Ascending aorta (tissue), 2 donors: ENCODE measurements around the gene OR52I2. TPM values are rescaled to one million over a fixed set of nuclear protein-coding genes. Genes with fewer than 3 reads are reported as not detected.

Experiments used
- DNase-seq, 2 donors: peaks; one replicate each; pipeline ENCODE4 v3.0.0-alpha.2; 2019; ENCODE audit warnings: low spot score in 2 of 2
- H3K27ac ChIP-seq, 2 donors: fragments of 200-600 bp; sonication (generic); one replicate each; pipeline ENCODE4 v1.5.1; 2016 to 2017; ENCODE audit warnings: mild to moderate bottlenecking in 1 of 2
- H3K27me3 ChIP-seq: fragments of 200-600 bp; sonication (generic); one replicate; pipeline ENCODE4 v1.5.1; 2017
- H3K36me3 ChIP-seq, 2 donors: fragments of 200-600 bp; sonication (generic); one replicate each; pipeline ENCODE4 v1.5.1; 2016
- H3K4me1 ChIP-seq, 2 donors: fragments of 200-600 bp; sonication (generic); one replicate each; pipeline ENCODE4 v1.5.1; 2016 to 2017; ENCODE audit warnings: mild to moderate bottlenecking in 1 of 2
- H3K4me3 ChIP-seq, 2 donors: fragments of 200-600 bp; sonication (generic); one replicate each; pipeline ENCODE4 v1.5.1; 2016 to 2017; ENCODE audit warnings: mild to moderate bottlenecking in 1 of 2
- H3K9me3 ChIP-seq, 2 donors: fragments of 200-600 bp; sonication (generic); one replicate each; pipeline ENCODE4 v1.5.1; 2016
- intact Hi-C: fragments of 100-400 bp; cut with DNase I; formaldehyde crosslinking; loops from one replicate; pipeline ENCODE4 v1.15.1; 2023
- total RNA-seq: library from RNA; depleted of rRNA; stranded (reverse); fragments of >200 nt; gene quantifications from one replicate; pipeline ENCODE4 v1.1.0, GENCODE V29; 2016
- TF ChIP-seq, protein P1 (sequence below), 3 experiments: fragments of 200-600 bp in 2 of 3; fragments of 450-650 bp in 1 of 3; sonication (generic) in 2 of 3; IDR thresholded peaks; one replicate each; pipeline ENCODE4 v1.5.1; 2016 to 2019; ENCODE audit warnings: antibody characterized with exemption in 3 of 3, mild to moderate bottlenecking in 1 of 3, moderate library complexity in 1 of 3

The OR52I2 gene
- total RNA-seq, 1 donor from 2014 or later: not detected

DNA sequence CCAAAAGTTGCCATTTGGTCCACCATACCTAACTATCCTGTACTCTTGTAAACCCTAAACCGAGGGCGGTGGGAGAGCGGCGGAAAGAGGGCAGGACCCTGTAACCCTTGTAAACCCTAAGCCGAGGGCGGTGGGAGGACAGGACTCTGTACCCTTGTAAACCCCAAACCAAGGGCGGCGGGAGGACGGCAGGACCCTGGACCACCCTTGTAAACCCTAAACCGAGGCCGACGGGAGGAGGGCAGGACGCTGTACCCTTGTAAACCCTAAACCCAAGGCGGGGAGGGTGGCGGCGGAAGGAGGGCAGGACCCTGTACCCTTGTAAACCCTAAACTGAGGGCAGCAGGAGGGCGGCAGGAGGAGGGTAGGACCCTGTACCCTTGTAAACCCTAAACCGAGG lies 12.5 kb upstream of the OR52I2 start:
- Histone ChIP-seq H3K27me3 (no peaks in the 10 kb centered on the region), H3K9me3 (no peaks in the 10 kb centered on the region), H3K36me3 (no peaks in the 10 kb centered on the region), H3K27ac (no peak overlapping the region), H3K4me1 (no peaks in the 10 kb centered on the region), H3K4me3 (no peak overlapping the region)
- DNase-seq: no peak
- TF ChIP-seq, protein P1, sequence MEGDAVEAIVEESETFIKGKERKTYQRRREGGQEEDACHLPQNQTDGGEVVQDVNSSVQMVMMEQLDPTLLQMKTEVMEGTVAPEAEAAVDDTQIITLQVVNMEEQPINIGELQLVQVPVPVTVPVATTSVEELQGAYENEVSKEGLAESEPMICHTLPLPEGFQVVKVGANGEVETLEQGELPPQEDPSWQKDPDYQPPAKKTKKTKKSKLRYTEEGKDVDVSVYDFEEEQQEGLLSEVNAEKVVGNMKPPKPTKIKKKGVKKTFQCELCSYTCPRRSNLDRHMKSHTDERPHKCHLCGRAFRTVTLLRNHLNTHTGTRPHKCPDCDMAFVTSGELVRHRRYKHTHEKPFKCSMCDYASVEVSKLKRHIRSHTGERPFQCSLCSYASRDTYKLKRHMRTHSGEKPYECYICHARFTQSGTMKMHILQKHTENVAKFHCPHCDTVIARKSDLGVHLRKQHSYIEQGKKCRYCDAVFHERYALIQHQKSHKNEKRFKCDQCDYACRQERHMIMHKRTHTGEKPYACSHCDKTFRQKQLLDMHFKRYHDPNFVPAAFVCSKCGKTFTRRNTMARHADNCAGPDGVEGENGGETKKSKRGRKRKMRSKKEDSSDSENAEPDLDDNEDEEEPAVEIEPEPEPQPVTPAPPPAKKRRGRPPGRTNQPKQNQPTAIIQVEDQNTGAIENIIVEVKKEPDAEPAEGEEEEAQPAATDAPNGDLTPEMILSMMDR (IDR thresholded peaks at IDR 0.05): no peak
- intact Hi-C loops: no loop called here

DNA sequence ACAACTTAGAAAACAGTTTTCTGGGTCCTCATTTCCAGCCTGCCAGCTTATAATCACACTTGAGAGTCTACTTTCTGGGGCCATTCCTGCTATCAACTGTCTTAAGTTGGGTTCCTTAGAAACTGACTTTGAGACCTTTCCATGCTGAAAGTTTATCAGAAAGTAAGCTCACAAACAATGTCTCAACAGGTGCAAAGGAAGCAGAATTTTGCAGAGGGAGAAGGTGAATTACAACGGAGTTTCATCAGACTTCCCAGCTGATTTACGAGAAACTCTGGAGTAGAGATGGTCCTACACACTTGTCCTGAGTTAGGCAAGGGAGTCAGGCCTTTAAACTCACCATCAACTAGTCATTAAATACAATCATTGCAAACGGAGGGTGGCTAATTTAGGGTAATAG lies 4.7 kb upstream of the OR52I2 start:
- no peak overlapping the region for H3K27ac ChIP-seq
- no peaks in the 10 kb centered on the region for H3K36me3 ChIP-seq
- no peak overlapping the region for H3K4me3 ChIP-seq
- intact Hi-C loops: no loop called here
- DNase-seq: no peak
- no peaks in the 10 kb centered on the region for H3K27me3 ChIP-seq
- no peaks in the 10 kb centered on the region for H3K9me3 ChIP-seq
- no peaks in the 10 kb centered on the region for H3K4me1 ChIP-seq
- TF ChIP-seq, protein P1 (IDR thresholded peaks at IDR 0.05): no peak

DNA sequence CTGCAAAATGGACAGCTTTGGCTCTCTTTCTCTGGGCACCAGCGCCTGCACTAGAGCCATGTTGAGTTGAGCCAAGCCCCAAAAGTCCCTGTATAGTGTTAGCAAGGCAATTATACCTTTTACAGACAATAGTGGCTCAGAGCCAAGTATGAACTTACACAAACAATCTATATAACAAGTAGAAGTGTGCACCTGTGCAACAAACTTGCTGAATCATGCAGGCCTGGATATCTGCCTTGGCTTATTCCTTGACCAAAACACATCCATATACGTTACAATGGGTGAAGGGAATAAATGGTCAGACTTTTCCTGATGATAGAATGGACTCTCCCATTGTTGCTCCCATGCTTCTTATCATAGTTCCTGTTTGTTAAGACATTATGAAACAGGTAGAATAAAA lies 3.8 kb upstream of the OR52I2 start:
- H3K4me1 ChIP-seq: no peaks in the 10 kb centered on the region
- H3K27ac ChIP-seq: no peak overlapping the region
- intact Hi-C loops: no loop called here
- no peaks in the 10 kb centered on the region for H3K9me3 ChIP-seq
- H3K27me3 ChIP-seq: no peaks in the 10 kb centered on the region
- no peak overlapping the region for H3K4me3 ChIP-seq
- no peak for DNase-seq
- no peaks in the 10 kb centered on the region for H3K36me3 ChIP-seq
- TF ChIP-seq, protein P1 (IDR thresholded peaks at IDR 0.05): no peak

DNA sequence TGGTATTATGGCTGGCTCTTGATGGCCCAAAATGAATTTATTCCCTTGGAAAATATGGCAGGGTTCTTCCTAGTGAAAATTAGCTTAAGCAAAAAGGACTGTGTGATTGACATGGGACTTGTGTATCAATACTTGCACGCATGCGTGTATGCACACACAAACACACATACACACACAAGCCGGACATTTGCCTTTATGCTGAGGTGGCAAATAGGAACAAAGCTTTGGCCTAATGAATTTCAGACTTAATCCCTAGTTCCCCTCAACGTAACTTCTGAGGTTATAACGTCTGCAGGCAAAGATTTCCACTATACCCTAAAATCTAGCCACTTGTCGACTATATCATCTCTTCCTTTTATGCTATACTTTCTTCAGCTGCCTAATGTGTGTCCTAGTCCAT lies 2.9 kb upstream of the OR52I2 start:
- no peak overlapping the region for H3K27ac ChIP-seq
- TF ChIP-seq, protein P1 (IDR thresholded peaks at IDR 0.05): no peak
- intact Hi-C loops: no loop called here
- H3K4me1 ChIP-seq: no peaks in the 10 kb centered on the region
- H3K27me3 ChIP-seq: no peaks in the 10 kb centered on the region
- H3K9me3 ChIP-seq: no peaks in the 10 kb centered on the region
- no peak for DNase-seq
- no peak overlapping the region for H3K4me3 ChIP-seq
- no peaks in the 10 kb centered on the region for H3K36me3 ChIP-seq

DNA sequence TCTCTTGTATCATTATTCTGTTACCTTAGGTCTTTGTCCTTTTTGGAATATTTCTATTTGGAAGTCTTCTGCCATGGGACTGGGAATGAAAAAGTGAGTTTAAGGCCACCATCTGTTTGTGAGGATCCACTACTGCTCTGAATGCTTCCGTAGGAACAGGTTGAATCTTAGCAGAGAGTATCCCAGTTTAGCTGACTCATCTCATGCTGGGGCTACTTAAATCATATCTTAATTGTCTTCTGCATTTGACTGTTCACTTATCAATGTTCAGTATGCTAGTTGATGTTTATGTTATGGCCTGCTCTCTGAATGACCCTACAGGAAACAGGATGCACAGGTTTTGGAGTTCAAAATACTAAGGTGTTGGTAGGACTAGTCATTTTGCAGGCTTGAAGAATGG lies 1.4 kb upstream of the OR52I2 start:
- H3K27me3 ChIP-seq: no peaks in the 10 kb centered on the region
- no peaks in the 10 kb centered on the region for H3K36me3 ChIP-seq
- H3K9me3 ChIP-seq: no peaks in the 10 kb centered on the region
- no peaks in the 10 kb centered on the region for H3K4me1 ChIP-seq
- H3K27ac ChIP-seq: no peak overlapping the region
- no peak overlapping the region for H3K4me3 ChIP-seq
- intact Hi-C loops: no loop called here
- no peak for DNase-seq
- TF ChIP-seq, protein P1 (IDR thresholded peaks at IDR 0.05): no peak

DNA sequence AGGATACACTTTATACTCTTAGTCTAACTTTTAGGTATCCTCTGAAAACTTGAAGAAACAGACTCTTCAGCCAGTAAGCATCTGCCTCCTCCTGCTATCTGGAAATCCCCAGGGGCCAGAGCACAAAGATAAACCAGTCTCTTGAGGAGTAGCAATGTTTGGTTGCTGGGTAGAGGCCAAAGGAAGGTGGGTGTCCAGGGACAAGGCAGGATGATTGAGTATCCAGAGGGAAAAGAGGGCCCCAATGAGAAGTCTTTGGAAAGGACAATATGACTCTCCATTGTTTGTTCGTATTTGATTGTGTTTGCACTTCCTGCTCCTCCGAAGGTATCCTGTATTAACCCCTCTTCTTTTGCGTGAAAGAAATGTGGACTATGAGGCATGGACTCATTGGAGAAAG lies 7.5 kb downstream of the OR52I2 start:
- no peak for DNase-seq
- Histone ChIP-seq H3K36me3 (no peaks in the 10 kb centered on the region), H3K9me3 (no peaks in the 10 kb centered on the region), H3K27me3 (no peaks in the 10 kb centered on the region), H3K27ac (no peak overlapping the region), H3K4me1 (no peaks in the 10 kb centered on the region), H3K4me3 (no peak overlapping the region)
- TF ChIP-seq, protein P1 (IDR thresholded peaks at IDR 0.05): no peak
- intact Hi-C loops: no loop called here
